ENCODE data around the gene PWWP2B. TPM values are rescaled to one million over a fixed set of nuclear protein-coding genes. Genes with fewer than 3 reads are reported as not detected.

The PWWP2B gene
- total and polyA plus RNA-seq, 2 of the 8 experiments (the other 6 are each of a cell fraction or from before 2014, with no cell fraction given), result 5.3 to 10.8 TPM

GRCh38 chr10:132377326-132377725 is 19.7 kb upstream of the PWWP2B start:
- Histone ChIP-seq H2AK5ac (ENCODE audit: low read depth, low read length) (no peak overlapping the region), H3K4ac (replicated peaks; ENCODE audit: insufficient read length, low read depth, low read length) (no peak overlapping the region), H3K23ac (ENCODE audit: insufficient read length) (no peak overlapping the region), H3K4me2 (ENCODE audit: insufficient read depth in 1 of 2, low read depth in 2 of 2, low read length in 2 of 2) (no peak overlapping the region), H3K14ac (ENCODE audit: insufficient read length) (no peak overlapping the region), H4K5ac (ENCODE audit: insufficient read length, low read depth, low read length) (no peak overlapping the region), H3K4me1 (replicated peaks in 1 of 4; ENCODE audit: control insufficient read depth in 3 of 4, insufficient read depth in 4 of 4, low read length in 3 of 4) (peaks cover 0 to 7% (median 2%) of the 10 kb centered on the region in 4 experiments; a peak in 3 of 7 replicates), H3K27ac (ENCODE audit: low read depth, low read length) (no peak overlapping the region), H3K56ac (replicated peaks; ENCODE audit: insufficient read length, low read depth, low read length) (no peak overlapping the region), H4K8ac (ENCODE audit: extremely low read depth, insufficient read depth, low read length) (no peak overlapping the region), H4K91ac (replicated peaks; ENCODE audit: insufficient read length, low read length) (no peak overlapping the region), H3K79me2 (ENCODE audit: control insufficient read depth in 1 of 2, insufficient read depth in 2 of 2, low read length in 2 of 2) (no peaks in the 10 kb centered on the region), H2AFZ (ENCODE audit: low read length) (no peak overlapping the region), H3K23me2 (ENCODE audit: low read depth, low read length) (no peaks in the 10 kb centered on the region), H2BK20ac (ENCODE audit: low read length) (no peak overlapping the region), H4K20me1 (replicated peaks in 1 of 2; ENCODE audit: control insufficient read depth in 1 of 2, insufficient read depth in 2 of 2, low read length in 2 of 2) (peaks cover 0 to 1% of the 10 kb centered on the region in 2 experiments), H3K4me3 (ENCODE audit: extremely low read depth in 1 of 4, insufficient read depth in 2 of 4, low read depth in 3 of 4, low read length in 4 of 4) (no peak overlapping the region), H2BK12ac (ENCODE audit: low read depth, low read length) (no peak overlapping the region), H3K9me3 (ENCODE audit: insufficient read depth in 2 of 2, low read depth in 1 of 2, low read length in 1 of 2) (no peaks in the 10 kb centered on the region), H2BK15ac (ENCODE audit: low read length) (no peak overlapping the region), H2BK5ac (ENCODE audit: low read depth, low read length) (no peak overlapping the region), H2BK120ac (replicated peaks; ENCODE audit: low read depth, low read length) (no peak overlapping the region), H3K18ac (ENCODE audit: extremely low read depth, low read length) (no peak overlapping the region), H3K79me1 (ENCODE audit: low read depth, low read length) (no peaks in the 10 kb centered on the region), H3K27me3 (replicated peaks in 1 of 4; ENCODE audit: control insufficient read depth in 3 of 4, extremely low read depth in 1 of 4, insufficient read depth in 3 of 4, low read length in 3 of 4) (no peaks in the 10 kb centered on the region; a peak in 1 of 7 replicates), H3K9ac (replicated peaks in 1 of 4; ENCODE audit: extremely low read depth in 1 of 4, low read depth in 3 of 4, low read length in 3 of 4) (no peak overlapping the region), H3K36me3 (ENCODE audit: control insufficient read depth in 2 of 4, insufficient read depth in 4 of 4, low read length in 3 of 4) (no peaks in the 10 kb centered on the region)
- ChIA-PET POLR2A (ENCODE audit: partially characterized antibody) (no interaction called here), CTCF (ENCODE audit: partially characterized antibody) (interaction anchor here (1.2 to 3.3 kb wide), 4 partner anchors 14 to 154 kb away, joined by 3 to 13 read pairs (median 4); no protein-coding TSS in a partner anchor)
- 86% methylated on average over 7 of the region's 7 CpGs; no CpG with 5 or more reads in 1 of the 2 experiments for WGBS, 2 experiments (ENCODE audit: extremely low coverage in 1 of 2, insufficient coverage in 1 of 2, insufficient read length in 1 of 2, insufficient replicate concordance in 2 of 2, low coverage in 1 of 2, low lambda C conversion rate in 2 of 2, missing lambda C conversion rate in 1 of 2)
- FAIRE-seq (no peak), DNase-seq (ENCODE audit: low read depth in 1 of 2, low spot score in 2 of 2) (no peak)
- TF ChIP-seq EZH2 (IDR thresholded peaks at IDR 0.05; ENCODE audit: low read depth, low read length, severe bottlenecking), result no peak
- no peak for TF ChIP-seq CHD1 (IDR thresholded peaks at IDR 0.05; ENCODE audit: low read depth, low read length)

All from H1 (cell line).